ENCODE measurements around the gene ZMIZ1.

The ZMIZ1 gene

GRCh38 chr10:79353000-79353406 is 284.2 kb downstream of the ZMIZ1 start:
- H3K79me1 ChIP-seq (ENCODE audit: low read length): no peaks in the 10 kb centered on the region
- DNase-seq: no peak
- H2BK12ac ChIP-seq (ENCODE audit: low read length): no peak overlapping the region
- peaks cover 45 to 58% of the 10 kb centered on the region in 2 experiments for H3K36me3 ChIP-seq (ENCODE audit: control insufficient read depth in 1 of 2, insufficient read depth in 2 of 2, low read length in 2 of 2)
- no peak overlapping the region for H3K4ac ChIP-seq (ENCODE audit: low read depth, low read length)
- no peak overlapping the region for H2AFZ ChIP-seq (ENCODE audit: insufficient read depth, low read length, poor library complexity)
- H4K12ac ChIP-seq (ENCODE audit: low read depth, low read length): no peak overlapping the region
- H3K27ac ChIP-seq (ENCODE audit: low read depth, low read length): no peak overlapping the region
- H2BK120ac ChIP-seq (ENCODE audit: insufficient read depth, low read length, poor library complexity): no peak overlapping the region
- no peak overlapping the region for H3K18ac ChIP-seq (ENCODE audit: low read length)
- no CpG with 5 or more reads among the region's 8 CpGs for WGBS (ENCODE audit: extremely low coverage, insufficient coverage, insufficient read length)
- no peak overlapping the region for H3K23ac ChIP-seq (ENCODE audit: low read length)
- H3K27me3 ChIP-seq (ENCODE audit: insufficient read depth, low read length): no peaks in the 10 kb centered on the region
- H3K4me3 ChIP-seq (ENCODE audit: low read depth, low read length): no peak overlapping the region
- peaks cover 2 to 6% of the 10 kb centered on the region in 2 experiments for H3K4me1 ChIP-seq (ENCODE audit: control insufficient read depth in 1 of 2, insufficient read depth in 2 of 2, low read length in 2 of 2)
- H3K4me2 ChIP-seq (ENCODE audit: low read length): no peak overlapping the region
- no peak overlapping the region for H2BK5ac ChIP-seq (ENCODE audit: low read depth, low read length, poor library complexity)
- H4K8ac ChIP-seq (ENCODE audit: low read depth, low read length): no peak overlapping the region
- H3K14ac ChIP-seq (ENCODE audit: low read length): no peak overlapping the region
- peaks cover 3% of the 10 kb centered on the region for H3K9me3 ChIP-seq (ENCODE audit: insufficient read depth, low read depth, low read length)
- H4K91ac ChIP-seq (ENCODE audit: low read depth, low read length): no peak overlapping the region
- H3K79me2 ChIP-seq (ENCODE audit: control insufficient read depth, insufficient read depth, low read length, poor library complexity): peaks cover 2% of the 10 kb centered on the region
- no peak overlapping the region for H3K9ac ChIP-seq (ENCODE audit: low read length)
- H2AK5ac ChIP-seq (ENCODE audit: low read length): no peak overlapping the region

GRCh38 chr10:79353726-79354125 is 285.0 kb downstream of the ZMIZ1 start:
- no peak overlapping the region for H4K12ac ChIP-seq (ENCODE audit: low read depth, low read length)
- H4K91ac ChIP-seq (ENCODE audit: low read depth, low read length): no peak overlapping the region
- no peak overlapping the region for H3K4ac ChIP-seq (ENCODE audit: low read depth, low read length)
- no peak overlapping the region for H2AFZ ChIP-seq (ENCODE audit: insufficient read depth, low read length, poor library complexity)
- H4K8ac ChIP-seq (ENCODE audit: low read depth, low read length): no peak overlapping the region
- no peak for DNase-seq
- H3K27ac ChIP-seq (ENCODE audit: low read depth, low read length): no peak overlapping the region
- H3K4me3 ChIP-seq (ENCODE audit: low read depth, low read length): no peak overlapping the region
- no peaks in the 10 kb centered on the region for H3K4me1 ChIP-seq (ENCODE audit: control insufficient read depth in 1 of 2, insufficient read depth in 2 of 2, low read length in 2 of 2)
- H3K14ac ChIP-seq (ENCODE audit: low read length): no peak overlapping the region
- H3K9ac ChIP-seq (ENCODE audit: low read length): no peak overlapping the region
- no peak overlapping the region for H2BK5ac ChIP-seq (ENCODE audit: low read depth, low read length, poor library complexity)
- H3K4me2 ChIP-seq (ENCODE audit: low read length): no peak overlapping the region
- no peaks in the 10 kb centered on the region for H3K79me1 ChIP-seq (ENCODE audit: low read length)
- H2BK120ac ChIP-seq (ENCODE audit: insufficient read depth, low read length, poor library complexity): no peak overlapping the region
- no peak overlapping the region for H2AK5ac ChIP-seq (ENCODE audit: low read length)
- H3K18ac ChIP-seq (ENCODE audit: low read length): no peak overlapping the region
- H3K36me3 ChIP-seq (ENCODE audit: control insufficient read depth in 1 of 2, insufficient read depth in 2 of 2, low read length in 2 of 2): peaks cover 45 to 58% of the 10 kb centered on the region in 2 experiments
- no CpG with 5 or more reads among the region's 11 CpGs for WGBS (ENCODE audit: extremely low coverage, insufficient coverage, insufficient read length)
- H3K23ac ChIP-seq (ENCODE audit: low read length): no peak overlapping the region
- H2BK12ac ChIP-seq (ENCODE audit: low read length): no peak overlapping the region
- no peaks in the 10 kb centered on the region for H3K27me3 ChIP-seq (ENCODE audit: insufficient read depth, low read length)
- no peaks in the 10 kb centered on the region for H3K79me2 ChIP-seq (ENCODE audit: control insufficient read depth, insufficient read depth, low read length, poor library complexity)
- H3K9me3 ChIP-seq (ENCODE audit: insufficient read depth, low read depth, low read length): peaks cover 3% of the 10 kb centered on the region

GRCh38 chr10:79354141-79354540 is 285.4 kb downstream of the ZMIZ1 start:
- no peak for DNase-seq
- Histone ChIP-seq H3K4me3 (ENCODE audit: low read depth, low read length) (no peak overlapping the region), H3K36me3 (ENCODE audit: control insufficient read depth in 1 of 2, insufficient read depth in 2 of 2, low read length in 2 of 2) (peaks cover 45 to 54% of the 10 kb centered on the region in 2 experiments), H2BK5ac (ENCODE audit: low read depth, low read length, poor library complexity) (no peak overlapping the region), H3K4ac (ENCODE audit: low read depth, low read length) (no peak overlapping the region), H3K9ac (ENCODE audit: low read length) (no peak overlapping the region), H2BK12ac (ENCODE audit: low read length) (no peak overlapping the region), H3K4me2 (ENCODE audit: low read length) (no peak overlapping the region), H4K91ac (ENCODE audit: low read depth, low read length) (no peak overlapping the region), H3K79me1 (ENCODE audit: low read length) (no peaks in the 10 kb centered on the region), H3K4me1 (ENCODE audit: control insufficient read depth in 1 of 2, insufficient read depth in 2 of 2, low read length in 2 of 2) (no peaks in the 10 kb centered on the region), H3K27me3 (ENCODE audit: insufficient read depth, low read length) (no peaks in the 10 kb centered on the region), H3K79me2 (ENCODE audit: control insufficient read depth, insufficient read depth, low read length, poor library complexity) (no peaks in the 10 kb centered on the region), H3K23ac (ENCODE audit: low read length) (no peak overlapping the region), H3K9me3 (ENCODE audit: insufficient read depth, low read depth, low read length) (peaks cover 3% of the 10 kb centered on the region), H2BK120ac (ENCODE audit: insufficient read depth, low read length, poor library complexity) (no peak overlapping the region), H4K8ac (ENCODE audit: low read depth, low read length) (no peak overlapping the region), H3K27ac (ENCODE audit: low read depth, low read length) (no peak overlapping the region), H3K18ac (ENCODE audit: low read length) (no peak overlapping the region), H2AK5ac (ENCODE audit: low read length) (no peak overlapping the region), H4K12ac (ENCODE audit: low read depth, low read length) (no peak overlapping the region), H3K14ac (ENCODE audit: low read length) (no peak overlapping the region), H2AFZ (ENCODE audit: insufficient read depth, low read length, poor library complexity) (no peak overlapping the region)
- WGBS (ENCODE audit: extremely low coverage, insufficient coverage, insufficient read length): no CpG with 5 or more reads among the region's 3 CpGs

GRCh38 chr10:79354615-79355014 is 285.8 kb downstream of the ZMIZ1 start:
- no CpG with 5 or more reads among the region's 6 CpGs for WGBS (ENCODE audit: extremely low coverage, insufficient coverage, insufficient read length)
- H2AK5ac ChIP-seq (ENCODE audit: low read length): no peak overlapping the region
- H3K27ac ChIP-seq (ENCODE audit: low read depth, low read length): no peak overlapping the region
- peaks cover 42 to 49% of the 10 kb centered on the region in 2 experiments for H3K36me3 ChIP-seq (ENCODE audit: control insufficient read depth in 1 of 2, insufficient read depth in 2 of 2, low read length in 2 of 2)
- no peak overlapping the region for H3K4me3 ChIP-seq (ENCODE audit: low read depth, low read length)
- no peak overlapping the region for H2AFZ ChIP-seq (ENCODE audit: insufficient read depth, low read length, poor library complexity)
- no peak overlapping the region for H3K9ac ChIP-seq (ENCODE audit: low read length)
- no peak overlapping the region for H2BK5ac ChIP-seq (ENCODE audit: low read depth, low read length, poor library complexity)
- no peaks in the 10 kb centered on the region for H3K4me1 ChIP-seq (ENCODE audit: control insufficient read depth in 1 of 2, insufficient read depth in 2 of 2, low read length in 2 of 2)
- H4K91ac ChIP-seq (ENCODE audit: low read depth, low read length): no peak overlapping the region
- no peak overlapping the region for H3K4ac ChIP-seq (ENCODE audit: low read depth, low read length)
- H3K79me1 ChIP-seq (ENCODE audit: low read length): no peaks in the 10 kb centered on the region
- no peak overlapping the region for H3K18ac ChIP-seq (ENCODE audit: low read length)
- peaks cover 3% of the 10 kb centered on the region for H3K9me3 ChIP-seq (ENCODE audit: insufficient read depth, low read depth, low read length)
- no peak overlapping the region for H2BK12ac ChIP-seq (ENCODE audit: low read length)
- H3K79me2 ChIP-seq (ENCODE audit: control insufficient read depth, insufficient read depth, low read length, poor library complexity): no peaks in the 10 kb centered on the region
- H2BK120ac ChIP-seq (ENCODE audit: insufficient read depth, low read length, poor library complexity): no peak overlapping the region
- no peak for DNase-seq
- no peak overlapping the region for H3K14ac ChIP-seq (ENCODE audit: low read length)
- no peak overlapping the region for H4K12ac ChIP-seq (ENCODE audit: low read depth, low read length)
- no peaks in the 10 kb centered on the region for H3K27me3 ChIP-seq (ENCODE audit: insufficient read depth, low read length)
- no peak overlapping the region for H4K8ac ChIP-seq (ENCODE audit: low read depth, low read length)
- no peak overlapping the region for H3K4me2 ChIP-seq (ENCODE audit: low read length)
- H3K23ac ChIP-seq (ENCODE audit: low read length): no peak overlapping the region

Measured in trophoblast cell (in vitro differentiated cells and primary cell).